CD4-positive, alpha-beta T cell treated with Interleukin-6 for 4 hours (primary cell): ENCODE measurements around the gene ANTKMT.

ENCODE experiments used
- DNase-seq: peaks from one replicate; pipeline ENCODE4 v3.0.0-alpha.2; 2020; ENCODE audit warnings: mixed read lengths

ANTKMT gene

DNA sequence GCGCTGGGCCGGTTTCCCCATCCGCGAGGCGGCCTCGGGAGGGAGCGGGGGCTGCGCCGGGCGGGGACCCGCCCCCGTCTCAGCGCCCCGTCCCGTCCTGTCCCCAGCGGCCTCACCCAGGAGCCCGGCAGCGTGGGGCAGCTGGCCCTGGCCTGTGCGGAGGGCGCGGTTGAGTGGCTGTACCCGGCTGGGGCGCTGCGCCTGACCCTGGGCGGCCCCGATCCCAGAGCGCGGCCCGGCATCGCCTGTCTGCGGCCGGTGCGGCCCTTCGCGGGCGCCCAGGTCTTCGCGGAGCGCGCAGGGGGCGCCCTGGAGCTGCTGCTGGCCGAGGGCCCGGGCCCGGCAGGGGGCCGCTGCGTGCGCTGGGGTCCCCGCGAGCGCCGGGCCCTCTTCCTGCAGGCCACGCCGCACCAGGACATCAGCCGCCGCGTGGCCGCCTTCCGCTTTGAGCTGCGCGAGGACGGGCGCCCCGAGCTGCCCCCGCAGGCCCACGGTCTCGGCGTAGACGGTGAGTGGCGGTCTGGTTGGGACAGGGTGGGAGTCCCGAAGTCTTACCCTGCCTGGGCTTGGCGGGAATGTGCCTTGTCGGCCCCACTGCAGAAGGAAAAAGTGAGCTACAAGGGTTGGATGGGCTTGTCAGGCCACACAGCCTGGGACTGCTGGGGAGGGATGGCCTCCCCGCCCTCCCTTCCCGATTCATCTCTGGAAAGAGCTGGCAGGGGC lies 5.3 kb upstream of the ANTKMT start:
- DNase-seq: peak; percentile 29

GRCh38 chr16:716200-716568 lies 4.8 kb upstream of the ANTKMT start:
- no peak for DNase-seq

GRCh38 chr16:716768-717325 lies 4.1 kb upstream of the ANTKMT start:
- no peak for DNase-seq

- no peak for DNase-seq
Measured at GRCh38 chr16:717450-718245, 3.3 kb upstream of the ANTKMT start.

DNA sequence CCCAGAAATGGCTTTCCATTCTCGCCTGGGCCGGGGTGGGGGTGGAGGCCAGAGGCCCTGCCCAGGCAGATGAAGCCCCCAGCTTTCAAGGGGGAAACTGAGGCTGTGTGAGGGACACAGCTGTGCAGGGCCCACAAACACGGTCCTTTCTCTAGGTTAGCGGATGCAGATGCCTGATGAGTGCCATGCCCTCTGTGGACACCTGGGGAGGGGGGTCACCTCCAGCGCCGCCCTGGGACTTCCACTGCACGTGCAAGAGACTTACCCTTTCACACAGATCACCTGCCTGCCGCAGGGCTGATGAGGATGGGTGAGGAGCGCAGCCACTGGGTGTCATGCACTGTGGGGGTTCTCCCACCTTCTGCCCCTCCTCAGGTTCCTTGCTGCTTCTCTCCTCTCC lies 2.6 kb upstream of the ANTKMT start:
- DNase-seq: no peak

GRCh38 chr16:718922-719321 lies 2.0 kb upstream of the ANTKMT start:
- no peak for DNase-seq

GRCh38 chr16:719815-720446 lies 1.0 kb upstream of the ANTKMT start:
- DNase-seq: no peak

DNA sequence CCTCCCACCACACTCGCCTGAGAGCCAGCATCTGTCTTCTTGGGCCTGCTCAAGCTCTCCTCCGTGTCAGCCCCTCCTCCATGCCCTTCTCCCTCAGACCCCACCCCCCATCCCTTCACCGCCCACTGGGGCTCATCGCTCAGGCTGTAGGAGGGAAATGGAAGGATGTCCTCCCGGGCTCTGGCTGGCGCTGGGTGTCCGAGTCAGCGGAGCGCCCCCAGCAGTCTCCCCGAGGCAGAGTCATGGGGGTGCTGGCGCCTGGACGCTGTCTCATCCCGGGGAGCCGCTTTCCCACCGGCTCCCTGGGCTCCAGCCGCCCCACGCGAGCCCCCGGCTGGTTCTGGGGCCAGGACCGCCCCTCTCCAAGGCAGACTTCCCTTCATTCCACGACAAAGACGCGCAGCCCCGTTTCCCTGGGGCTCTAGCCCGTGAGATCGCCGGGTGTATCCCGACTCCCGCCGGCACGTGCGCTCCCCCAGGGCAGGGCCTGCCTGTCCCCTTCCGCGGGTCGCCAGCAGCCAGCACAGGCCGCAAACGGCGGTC lies 428 bp upstream of the ANTKMT start:
- peak; percentile 56 for DNase-seq

- no peak for DNase-seq
Measured at GRCh38 chr16:721765-722540, 1.0 kb downstream of the ANTKMT start.

GRCh38 chr16:722835-723633 lies 2.1 kb downstream of the ANTKMT start:
- no peak for DNase-seq

DNA sequence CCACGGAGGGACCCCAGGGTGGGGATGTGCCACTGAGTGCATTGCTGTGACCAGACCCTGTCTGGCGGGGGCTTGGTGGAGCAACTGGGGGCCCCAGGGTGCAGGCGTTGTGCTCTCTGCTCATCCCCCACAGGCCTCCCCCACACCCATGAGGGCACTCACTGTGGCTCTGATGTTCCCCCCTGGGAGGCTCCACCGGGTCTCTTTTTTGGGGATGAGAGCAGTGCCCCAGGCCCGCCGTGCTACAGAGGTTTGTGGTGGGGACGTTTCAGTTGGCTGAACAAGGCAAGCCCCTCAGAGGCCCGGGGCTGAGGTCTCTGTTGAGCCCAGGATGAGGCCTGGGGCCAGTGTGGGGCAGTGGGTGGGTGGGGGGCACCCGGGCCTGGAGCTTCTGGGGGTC lies 2.7 kb downstream of the ANTKMT start:
- no peak for DNase-seq

GRCh38 chr16:724188-725040 lies 3.5 kb downstream of the ANTKMT start:
- no peak for DNase-seq

GRCh38 chr16:725041-725376 lies 4.1 kb downstream of the ANTKMT start:
- DNase-seq: no peak

DNA sequence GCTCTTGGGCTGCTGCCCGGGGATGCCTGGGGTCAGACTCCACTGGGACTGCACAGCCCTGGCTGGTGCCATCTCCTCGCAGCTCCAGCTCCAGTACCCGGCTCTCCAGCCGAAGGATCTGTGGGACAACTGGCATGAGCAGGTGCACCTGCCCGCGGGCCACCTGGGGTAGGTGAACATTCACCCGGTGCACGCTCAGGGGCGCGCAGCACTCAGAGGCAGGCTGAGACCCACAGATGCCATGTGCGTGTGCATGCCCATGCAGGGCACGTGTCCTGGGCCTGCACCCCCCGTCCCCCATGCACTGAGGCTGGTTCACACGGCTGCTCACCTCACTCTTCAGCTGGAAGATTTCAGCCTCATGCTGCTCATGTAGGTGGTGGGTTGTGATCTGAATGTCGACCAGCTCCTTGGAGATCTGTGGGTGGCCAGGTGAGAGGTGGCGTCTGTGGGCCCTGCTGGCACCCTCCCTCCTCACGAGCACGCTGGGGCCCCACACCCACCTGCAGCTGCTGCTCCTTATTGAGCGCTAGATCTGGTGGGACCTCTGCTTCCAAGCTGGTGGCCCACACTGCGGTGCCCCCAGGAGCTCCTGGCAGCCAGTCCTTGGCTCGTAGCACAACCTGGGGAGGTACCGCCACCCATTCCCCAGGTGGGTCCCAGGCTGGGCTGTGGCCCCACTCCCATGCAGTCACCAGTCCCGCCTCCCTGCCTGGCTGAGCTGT lies 4.7 kb downstream of the ANTKMT start:
- no peak for DNase-seq

- DNase-seq: no peak
Measured at GRCh38 chr16:726188-726437, 5.2 kb downstream of the ANTKMT start.

DNA sequence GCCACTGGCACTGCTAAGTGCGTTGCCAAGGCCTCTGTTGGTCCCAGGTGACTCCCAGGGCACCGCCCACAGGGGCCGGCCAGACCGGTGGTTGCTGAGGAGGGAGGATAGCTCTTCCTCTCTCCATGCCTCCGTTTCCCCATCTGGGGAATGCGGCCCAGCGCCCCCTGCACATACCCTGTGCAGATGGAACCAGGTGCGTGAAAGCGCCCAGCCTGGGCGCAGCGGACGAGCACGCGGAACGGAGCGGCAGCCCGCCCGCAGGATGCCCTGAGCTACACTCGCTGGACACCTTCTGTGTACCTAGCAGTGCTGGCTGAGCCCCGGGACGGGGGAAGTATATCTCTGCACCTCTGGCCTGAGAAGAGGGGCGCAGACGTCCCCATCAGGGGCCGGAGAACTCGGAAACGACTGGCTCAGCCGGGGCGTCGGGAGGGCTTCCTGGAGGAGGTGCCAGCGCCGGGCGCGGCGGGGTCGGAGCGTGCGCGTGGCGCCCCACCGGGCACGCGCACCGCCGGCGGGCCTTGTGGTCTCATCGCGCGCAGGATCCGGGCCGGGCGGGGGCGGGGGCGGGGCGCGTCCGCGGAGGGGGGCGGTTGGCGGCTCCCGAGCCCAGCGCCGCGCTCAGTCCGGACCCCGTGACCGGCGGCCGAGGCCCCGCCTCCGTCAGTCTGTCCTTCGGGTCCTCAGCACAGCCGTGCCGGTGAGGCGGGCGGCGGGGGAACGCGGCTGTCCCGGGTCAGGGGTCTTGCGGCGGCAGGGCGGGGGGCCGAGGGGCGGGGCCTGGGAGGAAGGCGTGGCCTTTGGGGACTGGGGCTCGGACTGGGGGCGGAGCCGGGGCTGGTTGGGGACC lies 5.7 kb downstream of the ANTKMT start, which contains the start of the genes CCDC78 and HAGHL:
TSS of gene CCDC78 (minus strand) at position 6 of the 853 bp plus-strand sequence. CDS start 76 bp downstream, outside the sequence.
TSS of gene HAGHL (plus strand) at position 669 of the 853 bp plus-strand sequence. CDS start 404 bp downstream, outside the sequence.
- DNase-seq: peak; percentile 81

GRCh38 chr16:727291-727977 lies 6.5 kb downstream of the ANTKMT start:
- DNase-seq: peak; percentile 43

- DNase-seq: peak; percentile 63
Measured at GRCh38 chr16:728131-728889, 7.4 kb downstream of the ANTKMT start.
